Inflammatory macrophage (primary cell): Measurements from ENCODE around the gene AK2.

Experiments
- DNase-seq, 2 donors: peaks; one replicate each; pipeline ENCODE4 v3.0.0-alpha.2; 2020 to 2022

AK2 gene

GRCh38 chr1:33021567-33022431, 14.9 kb downstream of the AK2 start:
- DNase-seq: no peak

- DNase-seq: no peak
These were observed 18.6 kb downstream of the AK2 start for GRCh38 chr1:33018112-33018511.

- no peak for DNase-seq
These were observed 19.5 kb downstream of the AK2 start for GRCh38 chr1:33017175-33017574.

GRCh38 chr1:33015216-33015615, 21.5 kb downstream of the AK2 start:
- no peak for DNase-seq

GRCh38 chr1:33014464-33015163, 22.1 kb downstream of the AK2 start:
- no peak for DNase-seq

GRCh38 chr1:33013791-33014190, 22.9 kb downstream of the AK2 start:
- no peak for DNase-seq

GRCh38 chr1:33012165-33012564, 24.5 kb downstream of the AK2 start:
- no peak for DNase-seq

- DNase-seq: no peak
These were observed 25.6 kb downstream of the AK2 start for GRCh38 chr1:33010932-33011731.

- DNase-seq: no peak
These were observed 27.1 kb downstream of the AK2 start for GRCh38 chr1:33009561-33009960.

GRCh38 chr1:33008051-33008914, 28.4 kb downstream of the AK2 start:
- no peak for DNase-seq

GRCh38 chr1:33007190-33008050, 29.3 kb downstream of the AK2 start:
- peak; percentile 45 to 65 for DNase-seq

- DNase-seq: no peak
These were observed 30.8 kb downstream of the AK2 start for GRCh38 chr1:33005838-33006421.

GRCh38 chr1:33005117-33005837, 31.4 kb downstream of the AK2 start:
- no peak for DNase-seq

GRCh38 chr1:33004613-33005012, 32.1 kb downstream of the AK2 start:
- no peak for DNase-seq

GRCh38 chr1:33003657-33004056, 33.0 kb downstream of the AK2 start:
- no peak for DNase-seq

GRCh38 chr1:33002006-33002405, 34.7 kb downstream of the AK2 start:
- no peak for DNase-seq

- DNase-seq: no peak
These were observed 35.4 kb downstream of the AK2 start for GRCh38 chr1:33001282-33001681.

GRCh38 chr1:33000427-33001026, 36.2 kb downstream of the AK2 start:
- no peak for DNase-seq

GRCh38 chr1:32998997-32999396, 37.7 kb downstream of the AK2 start:
- DNase-seq: no peak

- peak; percentile 46 to 57 for DNase-seq
These were observed 38.6 kb downstream of the AK2 start for GRCh38 chr1:32998064-32998463.
